Measurements from ENCODE around the gene CIT.

GRCh38 chr12:119784673-119785072 is 92.4 kb downstream of the CIT start:
- no peak for TF ChIP-seq CTCF (IDR thresholded peaks at IDR 0.05)
- TF ChIP-seq EP300 (IDR thresholded peaks at IDR 0.05), result no peak
- TF ChIP-seq POLR2A (IDR thresholded peaks at IDR 0.05), result no peak
- no peak for TF ChIP-seq POLR2AphosphoS5 (IDR thresholded peaks at IDR 0.05)

Data from sigmoid colon (tissue), 4 donors.